Cardiac fibroblast (primary cell): ENCODE measurements around the gene SMC5.
"Not testable (repeated sequence)": the region's sequence is repeated elsewhere in the genome, so short reads cannot be mapped to it uniquely, and the experiment has no call there.

Source experiments
- DNase-seq, 2 donors: peaks; one replicate each; pipeline versions ENCODE4 v3.0.0 to v3.0.0-alpha.2; 2010; ENCODE audit warnings: low read depth in 2 of 2
- H3K4me3 ChIP-seq, 2 donors: replicated peaks in 1 of 2; 1 replicate in 1 of 2; 2 replicates in 1 of 2; pipeline ENCODE4 v1.5.1; 2011; ENCODE audit warnings: low read depth in 2 of 2, low read length in 2 of 2, mild to moderate bottlenecking in 2 of 2, moderate library complexity in 1 of 2
- CTCF ChIP-seq: IDR thresholded peaks from one replicate; pipeline ENCODE4 v1.5.1; 2011; ENCODE audit warnings: low read depth, mild to moderate bottlenecking, low read length, inconsistent platforms

The SMC5 gene

GRCh38 chr9:70228611-70229010, 30.2 kb upstream of the SMC5 start:
- TF ChIP-seq CTCF, result no peak
- no peak overlapping the region for H3K4me3 ChIP-seq
- no peak for DNase-seq

GRCh38 chr9:70229026-70229425, 29.8 kb upstream of the SMC5 start:
- peak in 1 of 2 donors; percentile 31 for DNase-seq
- TF ChIP-seq CTCF, result no peak
- H3K4me3 ChIP-seq, result no peak overlapping the region

GRCh38 chr9:70229579-70229978, 29.2 kb upstream of the SMC5 start:
- TF ChIP-seq CTCF, result peak; percentile 30
- peak; percentile 48 to 73 for DNase-seq
- no peak overlapping the region for H3K4me3 ChIP-seq

- TF ChIP-seq CTCF, result no peak
- H3K4me3 ChIP-seq, result no peak overlapping the region
- DNase-seq, result no peak
Measured at GRCh38 chr9:70232476-70232875, 26.3 kb upstream of the SMC5 start.

- H3K4me3 ChIP-seq, DNase-seq: not testable (repeated sequence)
Measured at GRCh38 chr9:70234208-70234607, 24.6 kb upstream of the SMC5 start.

GRCh38 chr9:70245952-70246351, 12.8 kb upstream of the SMC5 start:
- not testable (repeated sequence) for H3K4me3 ChIP-seq, DNase-seq

- TF ChIP-seq CTCF, result no peak
- no peak overlapping the region for H3K4me3 ChIP-seq
- DNase-seq, result no peak
Measured at GRCh38 chr9:70250221-70250620, 8.6 kb upstream of the SMC5 start.

- peak overlapping the region in 1 of 2 donors; percentile 89 for H3K4me3 ChIP-seq
- TF ChIP-seq CTCF, result no peak
- peak in 1 of 2 donors; percentile 64 for DNase-seq
Measured at GRCh38 chr9:70255486-70255885, 3.3 kb upstream of the SMC5 start.
